AG09319 (cell line): ENCODE data around the gene RNF224.

Source experiments
- DNase-seq: peaks from one replicate; pipeline ENCODE4 v3.0.0-alpha.2; 2010; ENCODE audit warnings: low read depth; ENCODE audit errors: extremely low read depth
- CTCF ChIP-seq: IDR thresholded peaks from 2 replicates; pipeline ENCODE4 v1.5.1; 2011; ENCODE audit warnings: low read depth, mild to moderate bottlenecking, inconsistent platforms, low read length, moderate library complexity

Gene RNF224

GRCh38 chr9:137227853-137228505 is 677 bp downstream of the RNF224 start:
- no peak for DNase-seq
- TF ChIP-seq CTCF = no peak

DNA sequence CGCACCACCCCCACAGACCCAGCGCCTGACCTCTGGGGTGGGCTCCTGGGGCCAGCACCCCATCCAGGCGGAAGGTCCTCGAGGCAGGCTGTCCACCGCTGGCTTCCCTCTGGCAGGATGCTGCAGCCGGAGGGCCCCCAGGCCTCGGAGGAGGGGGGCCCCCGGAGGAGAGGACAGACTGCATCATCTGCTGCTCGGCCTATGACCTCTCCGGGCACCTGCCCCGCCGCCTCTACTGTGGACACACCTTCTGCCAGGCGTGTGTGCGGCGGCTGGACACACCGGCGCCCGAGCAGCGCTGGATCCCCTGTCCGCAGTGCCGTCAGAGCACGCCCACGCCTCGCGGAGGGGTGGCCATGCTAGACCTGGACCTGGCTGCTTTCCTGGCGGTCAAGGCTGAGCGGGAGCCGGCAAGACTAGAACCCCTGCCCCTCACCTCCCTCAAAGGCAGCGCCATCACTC is 1.2 kb downstream of the RNF224 start:
- DNase-seq = no peak
- no peak for TF ChIP-seq CTCF

DNA sequence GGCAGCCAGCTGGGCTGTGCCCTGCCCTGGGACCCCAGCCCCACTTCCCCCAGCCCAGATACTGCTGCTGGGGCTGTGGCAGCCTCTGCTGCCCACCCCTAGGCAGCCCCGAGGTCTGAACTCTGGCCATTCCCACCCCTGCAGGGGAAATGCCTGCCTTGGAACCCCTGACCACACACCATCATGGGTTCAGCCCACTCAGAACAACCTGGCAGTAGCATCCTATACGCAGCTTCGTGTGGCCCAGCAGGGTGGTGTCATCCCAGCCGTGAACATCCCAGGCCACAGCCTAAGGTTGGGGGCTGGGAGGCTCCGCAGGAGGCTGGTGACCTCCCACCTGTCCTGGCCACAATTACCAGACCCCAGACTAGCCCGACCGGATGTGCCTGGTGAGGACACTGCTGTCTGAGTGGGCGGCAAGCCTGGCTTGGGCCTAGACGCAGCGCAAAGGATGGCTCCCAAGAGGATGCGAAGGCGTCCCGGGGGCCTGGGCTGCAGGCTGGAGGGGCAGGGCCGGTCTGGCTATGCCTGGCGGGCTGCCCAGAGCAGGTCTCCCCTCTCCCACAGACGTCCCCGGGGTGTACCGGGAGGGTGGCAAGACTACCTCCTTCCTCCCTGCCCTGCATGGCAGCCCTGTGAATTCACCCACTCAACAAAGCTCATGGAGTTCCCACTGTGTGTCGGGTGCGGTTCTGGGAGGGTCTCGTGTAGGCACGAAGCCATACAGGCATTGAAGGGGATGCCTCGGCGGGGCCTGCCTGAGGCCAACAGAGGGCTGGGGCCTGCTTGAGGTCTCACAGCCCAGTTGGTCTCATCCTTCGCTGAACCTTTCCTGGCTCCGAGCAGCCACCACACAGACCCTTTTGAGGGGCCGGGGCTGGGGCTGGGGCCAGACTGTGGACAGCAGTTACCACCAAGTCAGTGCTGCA is 1.9 kb downstream of the RNF224 start:
- DNase-seq = no peak
- no peak for TF ChIP-seq CTCF

- DNase-seq = no peak
These were observed 2.8 kb downstream of the RNF224 start for GRCh38 chr9:137229903-137230704.

GRCh38 chr9:137230705-137231371 is 3.5 kb downstream of the RNF224 start, which contains the start of gene SLC34A3:
Gene SLC34A3, plus strand, starts transcription at chr9:137230901. Its CDS starts 802 bp downstream, at chr9:137231703.
- TF ChIP-seq CTCF = no peak
- no peak for DNase-seq

More at GRCh38 chr9:137229903-137230704, 2.8 kb downstream of the RNF224 start:
- TF ChIP-seq CTCF = no peak

GRCh38 chr9:137231372-137232039 is 4.2 kb downstream of the RNF224 start:
- DNase-seq = no peak
- no peak for TF ChIP-seq CTCF
